K562 (cell line): ENCODE measurements around the gene ESR2. TPM values are rescaled to one million over a fixed set of nuclear protein-coding genes. Genes with fewer than 3 reads are reported as not detected.

ENCODE experiments used
- ARID2 ChIP-seq: fragments of 450-650 bp; IDR thresholded peaks from 2 replicates; pipeline ENCODE4 v1.6.1; 2017; ENCODE audit warnings: antibody characterized with exemption, mild to moderate bottlenecking
- ASH1L ChIP-seq: fragments of 450-650 bp; IDR thresholded peaks from 2 replicates; pipeline ENCODE4 v1.6.1; 2018; ENCODE audit warnings: borderline replicate concordance, mild to moderate bottlenecking, low read depth; ENCODE audit not compliant: partially characterized antibody
- BRD9 ChIP-seq: fragments of 450-650 bp; IDR thresholded peaks from 2 replicates; pipeline ENCODE4 v1.6.1; 2018; ENCODE audit warnings: low read depth; ENCODE audit not compliant: partially characterized antibody
- BRF1 ChIP-seq: IDR thresholded peaks from 3 replicates; pipeline ENCODE4 v1.6.1; 2011; ENCODE audit warnings: borderline replicate concordance, mild to moderate bottlenecking; ENCODE audit not compliant: insufficient read length; ENCODE audit errors: extremely low read depth
- CEBPB ChIP-seq: fragments of 450-650 bp; IDR thresholded peaks from 2 replicates; pipeline ENCODE4 v1.6.1; 2016; ENCODE audit warnings: missing genetic modification characterization, missing compliant biosample characterization
- DIDO1 ChIP-seq: fragments of 450-650 bp; IDR thresholded peaks from 2 replicates; pipeline ENCODE4 v1.6.1; 2016; ENCODE audit warnings: low read depth, missing biosample characterization, missing genetic modification characterization
- EWSR1 ChIP-seq: fragments of 450-650 bp; IDR thresholded peaks from 2 replicates; pipeline ENCODE4 v1.6.1; 2018; ENCODE audit warnings: borderline replicate concordance, mild to moderate bottlenecking, low read depth, moderate library complexity; ENCODE audit not compliant: partially characterized antibody
- GTF2A2 ChIP-seq: IDR thresholded peaks from 2 replicates; pipeline ENCODE4 v1.6.1; 2016; ENCODE audit warnings: mild to moderate bottlenecking, missing genetic modification characterization, missing compliant biosample characterization
- NFRKB ChIP-seq: fragments of 450-650 bp; IDR thresholded peaks from 2 replicates; pipeline ENCODE4 v1.6.1; 2016; ENCODE audit warnings: low read depth
- NR4A1 ChIP-seq, 2 experiments: fragments of 250-450 bp in 1 of 2; fragments of 450-650 bp in 1 of 2; sonication (Bioruptor Pico) in 1 of 2; IDR thresholded peaks; 2 replicates each; pipeline versions ENCODE4 v1.4.0 to v1.6.1; 2016 to 2020; ENCODE audit warnings: mild to moderate bottlenecking in 2 of 2, missing compliant biosample characterization in 1 of 2, missing genetic modification characterization in 1 of 2, moderate library complexity in 1 of 2
- PHF21A ChIP-seq: fragments of 450-650 bp; IDR thresholded peaks from 2 replicates; pipeline ENCODE4 v1.6.1; 2017; ENCODE audit warnings: low read depth, borderline replicate concordance
- RFX1 ChIP-seq: fragments of 450-650 bp; IDR thresholded peaks from 2 replicates; pipeline ENCODE4 v1.6.1; 2016; ENCODE audit warnings: mild to moderate bottlenecking, moderate library complexity
- SUPT5H ChIP-seq: fragments of 450-650 bp; IDR thresholded peaks from 2 replicates; pipeline ENCODE4 v1.6.1; 2016
- ZNF134 ChIP-seq: fragments of 250-450 bp; sonication (Bioruptor Pico); conservative IDR thresholded peaks from 2 replicates; pipeline ENCODE4 v1.4.0; 2020
- ZNF507 ChIP-seq: conservative IDR thresholded peaks from 2 replicates; pipeline ENCODE4 v1.6.1; 2017; ENCODE audit warnings: missing genetic modification characterization, missing compliant biosample characterization
- ZNF592 ChIP-seq: fragments of 450-650 bp; IDR thresholded peaks from 2 replicates; pipeline ENCODE4 v1.6.1; 2017; ENCODE audit warnings: antibody characterized with exemption, mild to moderate bottlenecking
- ZNF696 ChIP-seq: fragments of 250-450 bp; sonication (Bioruptor Pico); conservative IDR thresholded peaks from 2 replicates; pipeline ENCODE4 v1.4.0; 2020; ENCODE audit warnings: mild to moderate bottlenecking, moderate library complexity
- ZNF717 ChIP-seq: fragments of 250-450 bp; sonication (Bioruptor Pico); IDR thresholded peaks from 2 replicates; pipeline ENCODE4 v1.5.0; 2021
- ZNF740 ChIP-seq, 3 experiments: fragments of 200-800 bp in 1 of 3; sonication (Bioruptor generic) in 1 of 3; sonication (generic) in 1 of 3; formaldehyde crosslinking in 1 of 3; IDR thresholded peaks; 2 replicates each; pipeline versions ENCODE4 v1.6.1 to v1.8.0; 2016 to 2022; ENCODE audit warnings: mild to moderate bottlenecking in 2 of 3, missing compliant biosample characterization in 2 of 3, missing genetic modification characterization in 2 of 3, missing genetic modification reagents in 1 of 3
- polyA plus RNA-seq, 8 experiments: library from polyadenylated mRNA; depleted of rRNA in 4 of 8; stranded (reverse) in 5 of 8; unstranded in 3 of 8; fragments of >200 nt; fragmentation: Nextera tagmentation in 2 of 8; fragmentation: Illumina TruSeq in 1 of 8; extraction: Ambion mirVana in 2 of 8; extraction: Trizol in 1 of 8; gene quantifications; 2 replicates each; pipeline versions ENCODE4 v1.2.1 to v1.2.3, GENCODE V29; 2011 to 2014; ENCODE audit warnings: inconsistent platforms in 1 of 8, missing spikeins in 1 of 8
- total RNA-seq, 7 experiments: library from RNA; depleted of rRNA in 6 of 7; stranded (reverse); fragments of >200 nt in 6 of 7; fragmentation: Illumina TruSeq in 2 of 7; extraction: Trizol in 2 of 7; gene quantifications; 2 replicates each; pipeline versions ENCODE4 v1.2.1 to v1.2.3, GENCODE V29; 2011 to 2021; ENCODE audit warnings: low replicate concordance in 1 of 7
- TF ChIP-seq, protein P1 (sequence below): conservative IDR thresholded peaks from 2 replicates; pipeline ENCODE4 v1.6.1; 2011; ENCODE audit warnings: low read depth, mild to moderate bottlenecking, low read length; ENCODE audit not compliant: control insufficient read depth
- TF ChIP-seq, protein P2 (sequence below): fragments of 450-650 bp; formaldehyde crosslinking; IDR thresholded peaks from 2 replicates; pipeline ENCODE4 v1.4.0; 2020; ENCODE audit warnings: mild to moderate bottlenecking, moderate library complexity

Gene ESR2
- total and polyA plus RNA-seq, 9 of the 15 experiments (the other 6 are each of a cell fraction or from before 2014, with no cell fraction given), result 0.07 to 3.8 (median 2.0) TPM

DNA sequence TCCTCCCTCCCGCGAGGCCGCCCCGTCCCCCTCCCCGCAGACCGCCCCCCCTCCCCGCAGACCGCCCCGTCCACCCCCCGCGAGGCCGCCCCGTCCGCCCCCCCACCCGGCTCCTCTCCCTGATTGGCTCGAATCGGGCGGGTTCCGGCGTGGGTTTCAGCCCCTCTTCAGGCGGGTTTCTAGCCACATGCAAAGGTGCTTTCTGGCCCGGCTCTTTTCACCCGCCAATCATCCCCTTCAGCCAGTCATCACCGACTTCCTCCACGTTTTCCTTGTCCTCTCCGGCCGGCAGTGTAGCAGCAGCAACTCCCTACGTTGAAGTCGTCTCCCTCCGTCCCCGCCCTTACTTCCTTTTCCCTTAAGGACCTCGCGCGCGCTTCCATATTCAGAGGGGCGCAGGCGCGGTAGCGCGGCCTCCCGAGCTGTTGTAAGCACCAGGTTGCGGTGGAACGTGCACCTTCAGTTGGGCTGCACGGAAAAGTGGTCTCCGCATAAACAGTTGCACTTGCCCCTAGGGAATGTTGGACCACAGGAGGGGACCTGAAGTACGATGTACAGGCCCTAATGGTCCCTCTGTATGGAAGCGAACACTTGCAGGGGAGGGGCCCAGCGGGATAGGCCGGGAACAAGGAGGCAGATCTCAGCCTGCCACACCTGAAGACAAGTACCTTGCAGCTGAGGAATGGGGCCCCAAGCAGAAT, 44.6 kb upstream of the ESR2 start (continued):
- TF ChIP-seq ZNF740 (CRISPR knock-in tag; IDR thresholded peaks at IDR 0.05), result 0 out of 2 replicates have a peak, but pooled peaks have one; percentile 23
- peak in 1 of 2 experiments; percentile 93; a peak in 1 of 4 replicates for TF ChIP-seq ZNF740 (tag; IDR thresholded peaks at IDR 0.05)
- no peak for TF ChIP-seq EWSR1
- TF ChIP-seq ARID2, result no peak
- TF ChIP-seq, protein P1, sequence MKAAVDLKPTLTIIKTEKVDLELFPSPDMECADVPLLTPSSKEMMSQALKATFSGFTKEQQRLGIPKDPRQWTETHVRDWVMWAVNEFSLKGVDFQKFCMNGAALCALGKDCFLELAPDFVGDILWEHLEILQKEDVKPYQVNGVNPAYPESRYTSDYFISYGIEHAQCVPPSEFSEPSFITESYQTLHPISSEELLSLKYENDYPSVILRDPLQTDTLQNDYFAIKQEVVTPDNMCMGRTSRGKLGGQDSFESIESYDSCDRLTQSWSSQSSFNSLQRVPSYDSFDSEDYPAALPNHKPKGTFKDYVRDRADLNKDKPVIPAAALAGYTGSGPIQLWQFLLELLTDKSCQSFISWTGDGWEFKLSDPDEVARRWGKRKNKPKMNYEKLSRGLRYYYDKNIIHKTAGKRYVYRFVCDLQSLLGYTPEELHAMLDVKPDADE, result no peak
- no peak for TF ChIP-seq DIDO1
- TF ChIP-seq ASH1L, result peak; percentile 50
- TF ChIP-seq RFX1, result no peak
- no peak for TF ChIP-seq PHF21A
- no peak for TF ChIP-seq GTF2A2 (tag)
- TF ChIP-seq NR4A1 (CRISPR knock-in tag; IDR thresholded peaks at IDR 0.05), result no peak
- no peak for TF ChIP-seq NR4A1 (tag; IDR thresholded peaks at IDR 0.05)
- 0 out of 2 replicates have a peak, but pooled peaks have one; percentile 34 for TF ChIP-seq ZNF592
- peak; percentile 69 for TF ChIP-seq SUPT5H
- no peak for TF ChIP-seq CEBPB (tag)
- TF ChIP-seq ZNF696 (CRISPR knock-in tag), result no peak
- no peak for TF ChIP-seq ZNF717 (CRISPR knock-in tag)
- TF ChIP-seq ZNF507, result no peak
- TF ChIP-seq, protein P2, sequence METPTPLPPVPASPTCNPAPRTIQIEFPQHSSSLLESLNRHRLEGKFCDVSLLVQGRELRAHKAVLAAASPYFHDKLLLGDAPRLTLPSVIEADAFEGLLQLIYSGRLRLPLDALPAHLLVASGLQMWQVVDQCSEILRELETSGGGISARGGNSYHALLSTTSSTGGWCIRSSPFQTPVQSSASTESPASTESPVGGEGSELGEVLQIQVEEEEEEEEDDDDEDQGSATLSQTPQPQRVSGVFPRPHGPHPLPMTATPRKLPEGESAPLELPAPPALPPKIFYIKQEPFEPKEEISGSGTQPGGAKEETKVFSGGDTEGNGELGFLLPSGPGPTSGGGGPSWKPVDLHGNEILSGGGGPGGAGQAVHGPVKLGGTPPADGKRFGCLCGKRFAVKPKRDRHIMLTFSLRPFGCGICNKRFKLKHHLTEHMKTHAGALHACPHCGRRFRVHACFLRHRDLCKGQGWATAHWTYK (CRISPR knock-in tag), result no peak
- TF ChIP-seq BRD9, result no peak
- no peak for TF ChIP-seq ZNF134 (CRISPR knock-in tag)
- TF ChIP-seq BRF1, result no peak
- peak; percentile 48; the same call in 1 of the 2 replicates for TF ChIP-seq NFRKB
